ENCODE measurements around the gene ENTPD2.
A peak's percentile ranks its signal among the peaks of the same experiment; 100 is the strongest.
"Not testable (repeated sequence)": the region's sequence is repeated elsewhere in the genome, so short reads cannot be mapped to it uniquely, and the experiment has no call there.

ENTPD2 gene

DNA sequence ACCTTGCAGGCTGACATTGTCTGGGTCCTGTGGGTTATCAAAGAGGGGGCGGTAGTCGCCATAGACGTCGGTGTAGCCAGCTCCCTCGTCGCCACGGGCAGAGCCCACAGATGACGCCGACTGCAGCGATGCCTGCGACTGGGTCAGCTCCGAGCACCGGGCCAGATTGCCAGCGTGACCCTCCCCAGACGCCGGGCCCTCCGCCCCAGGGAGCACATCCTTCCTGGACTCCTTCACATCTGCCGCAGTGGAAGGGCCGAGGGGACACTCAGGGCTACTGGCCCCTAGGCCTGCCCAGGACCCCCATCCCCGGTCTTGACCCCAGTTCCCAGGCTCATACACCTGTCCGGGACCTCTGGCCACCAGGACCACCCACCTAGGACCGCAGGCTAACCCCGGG lies 39.7 kb downstream of the ENTPD2 start:
- DNase-seq, result no peak

DNA sequence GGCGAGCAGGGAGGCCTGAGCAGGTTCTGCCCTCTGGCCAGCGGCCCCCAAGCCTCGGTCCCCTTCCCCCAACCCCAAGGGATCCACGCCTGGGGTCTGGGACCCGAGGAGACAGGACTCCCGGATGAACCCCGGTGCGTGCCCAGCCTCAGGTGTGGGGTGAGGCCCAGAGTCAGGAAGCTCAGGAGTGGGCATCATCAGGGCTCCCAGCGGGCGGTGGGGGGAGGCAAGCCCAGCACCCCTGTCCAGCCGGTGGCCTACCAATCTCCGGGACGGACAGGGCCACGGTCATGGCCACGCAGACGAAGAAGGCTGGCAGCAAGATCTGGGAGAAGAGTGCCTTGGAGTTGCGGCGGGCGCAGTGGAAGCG lies 40.3 kb downstream of the ENTPD2 start:
- no peak for DNase-seq

DNA sequence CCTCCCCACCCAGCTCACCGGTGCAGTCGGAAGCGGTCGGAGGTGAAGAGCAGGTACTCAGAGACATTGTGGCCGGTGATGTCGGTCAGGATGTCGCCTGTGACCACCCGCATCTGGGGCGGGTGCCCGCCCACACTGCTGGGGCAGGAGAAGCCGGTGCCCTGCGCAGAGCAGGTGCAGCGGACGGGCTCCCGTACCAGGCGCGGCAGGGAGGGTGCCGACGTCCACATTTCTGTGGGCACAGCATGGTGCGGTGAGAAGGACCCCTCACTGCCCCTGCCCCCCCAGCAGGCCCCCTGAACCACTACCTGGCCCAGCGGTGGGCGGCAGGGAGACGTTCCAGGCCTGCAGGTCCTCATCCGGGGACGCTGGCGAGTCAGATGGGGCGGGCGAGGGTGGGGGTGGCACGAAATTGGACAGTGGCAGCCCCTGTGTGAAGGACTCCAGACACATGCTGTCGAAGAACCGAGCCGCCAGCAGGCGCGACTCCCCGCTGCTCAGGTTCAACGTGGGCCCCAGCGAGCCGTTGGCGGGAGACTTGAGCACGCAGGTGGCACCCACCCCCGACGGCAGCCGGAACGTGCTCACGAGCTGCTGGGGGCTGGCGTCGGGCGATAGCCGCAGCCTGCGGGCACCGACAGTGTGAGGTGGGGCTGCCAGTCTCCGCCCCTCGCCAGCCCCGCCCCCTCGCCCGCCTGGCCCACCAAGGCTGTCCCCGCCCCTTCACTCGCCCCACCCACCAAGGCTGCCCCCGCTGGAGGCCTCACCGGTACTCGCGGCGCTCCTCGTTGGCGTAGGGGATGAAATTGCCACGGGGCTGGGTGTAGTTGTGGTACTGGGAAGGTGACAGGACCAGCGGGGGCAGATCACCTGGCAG lies 40.9 kb downstream of the ENTPD2 start:
- no peak for DNase-seq

DNA sequence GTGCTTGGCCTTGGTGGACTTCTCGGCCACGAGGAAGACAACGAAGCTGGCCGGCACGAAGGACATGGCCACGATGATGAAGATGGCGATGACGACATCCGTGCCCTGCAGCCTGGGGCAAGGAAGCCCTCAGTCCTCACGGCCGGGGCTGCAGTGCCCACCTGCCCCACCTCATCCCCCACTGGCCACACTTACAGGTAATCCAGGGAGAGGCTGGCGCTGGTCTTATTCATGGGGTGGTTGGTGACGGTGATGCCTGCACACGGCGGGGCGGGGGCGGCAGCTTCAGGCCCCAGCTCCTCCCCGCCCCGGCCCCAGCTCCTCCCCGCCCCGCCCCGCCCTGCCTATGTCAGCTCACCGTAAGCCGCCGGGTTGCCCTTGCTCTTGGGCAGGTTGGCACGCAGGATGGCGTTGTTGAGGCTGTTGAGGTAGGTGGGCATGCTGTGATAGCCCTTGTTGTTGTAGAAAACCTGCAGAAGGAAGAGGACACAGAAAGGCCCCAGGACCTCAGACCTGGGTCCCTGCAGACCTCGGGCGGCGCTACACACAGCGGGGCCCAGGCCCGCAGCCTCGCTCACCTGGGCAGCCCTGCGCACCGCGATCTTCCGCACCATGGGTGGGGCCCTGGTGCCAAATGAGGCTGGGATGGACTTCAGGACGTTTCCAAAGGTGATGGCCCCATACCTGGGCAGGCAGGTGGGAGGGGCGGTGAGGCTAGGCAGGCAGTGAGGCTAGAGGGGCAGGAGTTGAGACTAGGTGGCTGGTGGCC lies 41.8 kb downstream of the ENTPD2 start:
- DNase-seq, result no peak

DNA sequence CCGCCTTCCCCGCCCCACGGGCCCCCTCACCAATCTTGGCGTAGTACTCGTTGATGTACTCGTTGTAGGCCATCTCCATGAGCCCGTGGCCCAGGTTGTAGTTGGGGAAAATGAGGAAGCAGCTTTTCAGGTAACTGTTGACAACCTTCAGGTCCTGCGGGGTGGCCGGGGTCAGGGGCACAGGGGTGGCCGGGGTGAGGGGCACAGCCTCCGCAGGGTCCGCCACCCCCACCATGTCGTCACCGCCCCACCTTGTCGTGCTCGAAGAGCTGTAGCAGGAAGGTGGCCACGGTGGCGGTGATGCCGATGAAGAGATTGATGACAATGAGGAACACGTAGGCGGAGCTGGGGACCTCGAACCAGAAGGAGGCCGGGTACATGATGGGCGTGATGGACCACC lies 42.7 kb downstream of the ENTPD2 start:
- no peak for DNase-seq

DNA sequence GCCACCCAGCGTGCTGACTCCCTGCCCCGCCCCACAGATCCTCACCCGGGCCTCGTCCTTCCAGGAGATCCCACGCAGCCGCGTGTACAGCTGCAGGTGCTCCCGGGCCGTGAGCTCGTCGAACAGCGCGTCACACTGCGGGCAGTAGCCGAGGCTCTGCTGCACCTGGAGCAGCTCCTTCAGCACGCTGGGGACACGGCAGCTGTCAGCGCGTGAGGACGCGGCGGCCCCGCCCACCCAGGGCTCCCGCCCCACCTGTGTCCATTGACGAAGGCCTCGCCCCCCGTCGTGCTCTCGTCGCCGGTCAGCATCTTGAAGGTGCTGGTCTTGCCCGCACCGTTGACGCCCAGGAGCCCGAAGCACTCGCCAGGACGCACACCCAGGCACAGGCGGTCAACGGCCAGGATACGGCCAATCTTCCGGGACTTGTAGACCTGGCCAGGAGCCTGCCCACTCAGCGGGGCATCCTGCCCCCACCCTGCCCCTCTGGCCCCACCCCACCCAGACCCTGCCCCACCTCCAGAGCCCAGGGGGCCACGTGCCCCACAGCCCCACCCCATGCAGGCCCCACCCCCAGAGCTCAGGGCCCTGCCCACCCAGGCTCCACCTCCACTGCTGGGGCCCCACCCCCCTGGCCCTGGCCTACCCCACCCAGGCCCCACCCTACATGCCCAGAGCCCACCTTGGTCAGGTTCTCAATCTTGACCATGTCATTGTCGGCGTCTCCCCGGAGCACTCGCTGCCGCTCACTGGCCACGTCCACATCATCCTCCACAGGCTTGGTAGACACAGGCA lies 43.7 kb downstream of the ENTPD2 start:
- no peak for DNase-seq

DNA sequence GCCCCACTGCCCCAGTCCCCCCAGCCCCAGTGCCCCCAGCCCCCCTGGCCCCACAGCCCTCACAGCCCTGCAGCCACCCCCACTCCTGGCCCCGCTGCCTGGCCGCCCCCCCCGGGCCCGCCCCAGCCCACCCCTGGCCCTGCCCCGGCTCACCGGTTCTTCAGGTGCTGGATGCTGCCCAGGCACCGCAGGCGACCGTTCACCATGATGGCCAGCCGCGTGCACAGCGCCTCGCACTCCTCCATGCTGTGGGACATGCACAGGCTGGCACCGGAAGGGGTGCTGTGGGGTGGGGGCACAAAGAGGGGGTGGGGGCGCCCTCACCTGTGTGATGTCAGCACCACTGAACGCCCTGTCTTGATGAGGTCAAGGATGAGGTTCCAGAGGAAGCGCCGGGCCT lies 44.6 kb downstream of the ENTPD2 start:
- DNase-seq, result no peak

DNA sequence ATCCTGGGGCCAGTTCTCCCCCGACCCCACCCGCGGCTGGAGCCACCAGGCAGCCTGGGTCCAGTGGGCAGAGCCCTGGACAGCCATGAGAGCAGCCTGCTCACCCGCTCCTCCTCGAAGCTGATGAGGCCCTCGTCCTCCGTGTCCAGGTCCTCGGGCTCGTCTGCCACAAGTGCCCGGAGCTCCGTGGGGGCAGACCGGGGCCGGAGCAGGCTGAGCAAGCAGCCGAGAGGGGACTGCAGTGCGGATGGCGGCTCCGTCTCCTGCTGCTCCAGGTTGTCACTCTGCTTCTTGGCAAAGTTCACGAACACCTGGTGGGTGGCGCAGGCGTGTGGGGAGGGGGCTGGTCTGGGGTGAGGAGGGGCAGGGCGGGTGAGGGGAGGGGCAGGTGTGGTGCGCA lies 45.5 kb downstream of the ENTPD2 start:
- DNase-seq, result no peak

DNA sequence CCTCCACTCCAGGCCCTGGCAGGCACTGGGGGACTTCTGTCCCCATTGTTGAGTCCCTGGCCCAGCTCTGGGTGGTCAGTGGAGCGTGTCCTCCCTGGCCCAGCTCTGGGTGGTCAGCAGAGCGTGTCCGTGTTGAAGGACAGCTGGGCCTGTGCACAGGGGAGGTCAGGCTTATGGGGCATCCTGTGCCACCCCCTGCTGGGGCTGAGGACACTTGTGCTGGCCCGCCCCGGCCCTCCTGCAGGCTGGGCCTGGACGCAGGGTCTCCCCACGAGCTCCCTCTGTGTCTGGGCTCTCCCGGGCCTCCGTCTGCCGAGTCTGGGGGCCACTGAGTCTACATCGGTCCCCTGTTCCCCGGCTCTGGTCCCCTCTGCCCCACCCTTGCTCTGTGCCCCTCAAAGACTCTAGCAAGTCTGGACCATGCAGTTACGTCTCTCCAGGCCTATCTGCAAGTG lies 46.0 kb downstream of the ENTPD2 start:
- DNase-seq, result no peak

DNA sequence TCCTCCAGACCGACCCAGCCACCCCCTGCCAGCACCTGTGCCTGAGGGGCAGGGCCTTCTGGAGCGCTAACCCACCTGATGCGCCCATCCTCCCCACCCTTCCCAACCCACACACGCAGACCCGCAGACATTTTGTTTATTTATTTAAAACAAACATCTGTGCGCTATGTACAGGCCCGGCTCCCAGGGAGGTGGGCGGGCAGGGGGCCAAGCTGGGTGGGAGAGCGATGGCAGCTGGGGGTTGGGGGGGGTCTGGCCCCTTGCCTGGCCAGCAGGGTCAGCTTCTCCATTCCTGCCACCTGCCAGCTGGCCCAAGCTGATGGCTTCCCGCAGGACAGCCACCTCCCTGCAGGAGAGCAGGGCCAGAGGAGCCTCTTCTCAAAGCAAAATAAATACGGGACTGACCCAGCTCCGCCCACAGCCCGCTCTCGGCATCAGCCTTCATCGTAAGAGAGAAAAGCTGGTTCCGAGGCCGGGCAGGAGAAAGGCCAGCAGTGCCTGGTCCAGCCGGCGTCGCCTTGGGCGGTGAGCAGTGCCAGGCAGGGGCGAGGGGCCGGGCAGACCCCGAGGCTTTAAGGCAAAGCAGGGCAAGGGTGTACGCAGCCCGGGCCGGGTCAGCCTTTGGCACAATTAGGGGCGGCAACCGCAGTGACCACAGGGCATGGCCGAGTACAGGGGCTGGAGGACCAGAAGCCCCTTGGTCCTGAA lies 46.6 kb downstream of the ENTPD2 start:
- DNase-seq, result no peak

DNA sequence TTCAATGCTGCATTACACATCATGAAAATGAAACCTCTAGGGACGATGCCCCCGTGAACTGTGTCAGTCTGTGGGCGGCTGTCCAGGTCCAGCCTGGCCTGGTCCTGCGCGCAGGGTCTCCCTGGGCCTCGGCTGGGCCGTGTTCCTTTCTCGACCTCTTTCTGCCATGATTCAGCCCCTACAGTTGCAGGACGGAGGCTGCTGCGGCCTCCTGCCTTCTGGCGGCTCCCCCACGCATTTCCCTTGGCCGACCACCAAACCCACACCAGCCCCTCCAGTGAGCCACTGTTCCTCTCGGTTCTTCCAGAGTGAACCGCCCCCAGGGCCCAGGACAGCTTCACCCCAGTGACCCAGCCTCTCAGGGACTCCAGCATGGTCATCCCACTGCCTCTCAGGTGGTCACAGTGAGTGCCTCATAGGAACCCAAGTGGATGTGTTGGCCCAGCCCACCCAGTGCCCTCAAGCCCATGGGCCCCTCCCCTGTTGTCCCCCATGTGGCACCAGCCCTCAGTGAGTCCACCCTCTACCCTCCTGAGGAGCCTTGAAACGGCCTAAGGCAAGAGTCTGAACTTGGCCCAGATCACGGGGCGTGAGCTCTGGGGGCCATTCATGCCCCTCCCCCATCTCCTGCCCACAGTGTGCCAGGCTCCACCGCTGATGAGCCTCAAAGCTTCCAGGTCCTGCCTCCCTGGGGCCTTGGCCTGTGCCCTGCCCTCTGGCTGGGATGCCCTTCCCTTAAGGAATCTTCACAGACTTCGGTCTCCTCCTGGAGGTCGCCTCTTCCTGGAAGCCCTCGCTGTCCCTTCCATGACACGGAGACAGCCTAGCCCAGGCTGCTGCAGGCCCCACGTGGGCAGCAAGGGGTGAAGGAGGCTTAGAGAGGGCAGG lies 47.5 kb downstream of the ENTPD2 start:
- DNase-seq, result no peak

DNA sequence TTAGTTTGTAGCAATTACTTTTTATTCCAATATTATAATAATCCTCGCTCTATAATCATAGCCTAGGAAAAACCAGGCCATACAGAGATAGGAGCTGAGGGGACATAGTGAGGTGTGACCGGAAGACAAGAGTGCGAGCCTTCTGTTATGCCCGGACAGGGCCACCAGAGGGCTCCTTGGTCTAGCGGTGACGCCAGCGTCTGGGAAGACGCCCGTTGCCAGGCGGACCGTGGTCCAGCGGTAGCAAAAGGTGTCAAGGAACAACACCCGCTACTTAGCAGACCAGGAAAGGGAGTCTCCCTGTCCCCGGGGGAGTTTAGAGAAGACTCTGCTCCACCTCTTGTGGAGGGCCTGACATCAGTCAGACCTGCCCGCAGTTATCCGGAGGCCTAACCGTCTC lies 49.6 kb downstream of the ENTPD2 start:
- DNase-seq, result not testable (repeated sequence)

DNA sequence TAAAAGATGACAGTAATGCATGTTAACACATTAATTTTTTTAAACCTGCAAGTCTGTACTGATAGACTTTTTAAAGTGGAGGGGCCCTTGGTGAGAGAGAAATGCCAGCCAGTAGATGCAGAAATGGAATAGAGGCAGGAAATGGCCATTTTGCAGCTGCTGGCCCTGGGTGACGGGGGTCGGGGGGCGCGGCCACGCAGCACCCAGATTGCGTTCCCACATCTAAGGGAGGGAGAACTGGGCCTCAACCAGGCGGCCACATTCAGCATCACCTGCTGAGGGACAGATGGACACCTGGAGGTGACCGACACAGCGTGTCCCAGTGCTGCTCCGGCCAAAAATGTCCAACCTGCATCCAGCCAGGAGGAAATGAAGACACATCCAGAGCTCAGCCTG lies 51.2 kb downstream of the ENTPD2 start:
- DNase-seq, result no peak

DNA sequence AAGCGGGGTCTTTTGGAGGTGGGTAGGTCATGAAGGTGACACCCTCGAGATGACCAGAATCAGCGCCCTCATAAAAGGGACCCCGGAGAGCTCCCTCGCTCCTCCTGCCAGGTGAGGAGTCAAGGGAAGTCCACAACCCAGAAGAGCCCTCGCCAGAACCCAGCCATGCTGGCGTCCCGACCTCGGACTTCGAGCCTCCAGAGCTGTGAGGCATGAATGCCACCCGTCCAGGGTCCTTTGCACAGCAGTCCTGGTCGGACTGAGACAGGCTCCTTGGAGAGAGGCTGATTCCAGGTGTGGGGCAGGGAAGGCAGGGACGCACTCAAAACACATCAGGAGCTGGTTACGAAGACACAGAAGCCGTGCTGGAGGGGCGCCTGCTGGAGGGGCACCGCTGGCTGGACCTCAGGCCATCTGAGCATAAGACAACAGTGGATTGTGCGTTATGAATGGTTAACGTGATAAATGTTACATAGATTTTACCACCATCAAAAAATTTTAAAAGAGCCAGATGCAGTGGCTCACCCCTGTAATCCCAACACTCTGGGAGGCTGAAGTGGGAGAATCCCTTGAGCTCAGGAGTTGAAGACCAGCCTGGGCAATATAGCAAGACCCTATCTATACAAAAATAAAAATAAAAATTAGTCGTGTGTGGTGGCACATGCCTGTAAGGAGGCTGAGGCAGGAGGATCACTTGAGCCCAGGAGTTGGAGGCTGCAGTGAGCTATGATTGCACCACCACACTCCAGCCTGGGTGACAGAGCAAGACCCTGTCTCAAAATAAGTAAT lies 51.8 kb downstream of the ENTPD2 start:
- no peak for DNase-seq

DNA sequence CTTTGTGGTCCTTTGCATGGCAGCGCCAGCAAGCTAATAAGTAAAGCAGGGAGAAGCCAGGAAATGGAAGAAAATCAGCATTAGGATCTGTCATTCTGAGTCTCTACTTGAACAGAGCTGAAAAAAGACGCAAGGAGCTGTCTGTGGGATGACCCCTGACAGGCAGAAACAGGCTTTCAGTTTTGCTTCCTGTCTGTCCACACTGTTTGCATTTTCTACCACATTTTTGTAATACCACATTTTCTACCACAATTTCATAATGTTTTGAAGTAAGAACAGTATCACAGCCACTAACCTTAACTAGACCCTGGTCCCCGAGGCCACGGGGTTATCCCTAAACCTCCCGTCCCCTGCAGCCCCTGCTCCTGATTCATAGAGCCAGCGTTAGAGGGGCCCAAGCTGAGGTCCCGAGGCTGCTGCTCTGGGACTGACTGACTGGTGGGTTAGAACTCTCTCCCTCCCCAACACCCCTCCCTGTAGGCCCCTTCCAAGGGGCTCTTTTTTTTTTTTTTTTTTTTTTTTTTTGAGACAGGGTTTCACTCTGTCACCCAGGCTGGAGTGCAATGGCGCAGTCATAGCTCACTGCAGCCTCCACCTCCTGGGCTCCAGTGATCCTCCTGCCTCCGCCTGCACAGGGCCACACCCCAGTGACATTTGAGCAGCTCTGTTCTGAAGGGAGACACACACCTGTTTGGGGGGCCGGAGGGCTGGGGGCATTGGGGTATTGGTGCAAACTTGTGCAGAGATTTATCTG lies 53.5 kb downstream of the ENTPD2 start:
- peak in 1 of 2 donors; percentile 23 for DNase-seq

Measured in bone marrow (tissue), 2 donors.